ENCODE results near the gene PRRX1. TPM values are rescaled to one million over a fixed set of nuclear protein-coding genes. Genes with fewer than 3 reads are reported as not detected.

PRRX1 gene
- total and polyA plus RNA-seq, 2 of the 13 experiments (the other 11 are each of a cell fraction or from before 2014, with no cell fraction given), result not detected

DNA sequence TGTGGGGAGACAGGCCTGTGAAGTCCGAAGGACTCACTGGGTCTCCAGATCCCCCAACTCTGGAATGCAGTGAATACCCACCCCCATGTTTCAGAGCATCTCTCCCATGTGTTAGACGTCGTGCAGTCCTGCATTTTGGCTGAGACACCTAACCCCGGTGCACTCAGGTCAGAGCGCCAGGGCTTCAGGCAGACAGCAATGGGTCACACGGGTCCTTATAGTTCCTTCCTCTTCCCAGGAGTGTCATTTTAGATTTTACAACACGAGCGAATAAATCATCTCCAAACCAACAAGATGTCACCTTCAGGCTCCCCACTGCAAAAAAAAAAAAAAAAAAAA lies 5.1 kb downstream of the PRRX1 start:
- H3K36me3 ChIP-seq (replicated peaks in 1 of 2; ENCODE audit: control insufficient read depth in 1 of 2, insufficient read depth in 2 of 2, low read length in 2 of 2), result no peaks in the 10 kb centered on the region
- intact Hi-C loops (cut with micrococcal nuclease; ENCODE audit: unreplicated experiment) (no loop called here), in situ Hi-C loops (cut with HindIII; ENCODE audit: extremely low pct_ligation_motif_present, low pct_unique_long_range_greater_than_20kb) (no loop called here)
- no peak overlapping the region for H3K4me2 ChIP-seq (ENCODE audit: low read depth, low read length)
- no TSS peak for BruUV-seq (replicated peaks)
- H3K27me3 ChIP-seq (ENCODE audit: control insufficient read depth in 1 of 2, insufficient read depth in 2 of 2, low read length in 2 of 2), result peaks cover 3 to 64% of the 10 kb centered on the region in 2 experiments; a peak in 4 of 5 replicates
- no peak for ATAC-seq
- no peaks in the 10 kb centered on the region for H4K20me1 ChIP-seq (ENCODE audit: insufficient read depth, low read length)
- no peak overlapping the region for H3K9ac ChIP-seq (ENCODE audit: insufficient read depth, low read depth, low read length)
- H3K4me1 ChIP-seq (ENCODE audit: insufficient read depth, low read length), result no peaks in the 10 kb centered on the region
- TF ChIP-seq ZNF747 (CRISPR knock-in tag; IDR thresholded peaks at IDR 0.05; ENCODE audit: borderline replicate concordance) (no peak), ZNF329 (CRISPR knock-in tag; IDR thresholded peaks at IDR 0.05; ENCODE audit: low read depth) (no peak)
- CTCF ChIA-PET (ENCODE audit: low intra/inter-chr PET ratio, low total read pairs), result no interaction called here
- FAIRE-seq, result no peak
- no peaks in the 10 kb centered on the region for H3K79me2 ChIP-seq (ENCODE audit: insufficient read depth, low read length)
- POLR2A ChIA-PET, result no interaction called here
- H3K27ac ChIP-seq (ENCODE audit: extremely low read length, insufficient read depth, low read length), result no peak overlapping the region
- DNase-seq (ENCODE audit: low spot score), result no peak
- H3K4me3 ChIP-seq (replicated peaks in 1 of 3; ENCODE audit: insufficient read depth in 1 of 3, low read depth in 2 of 3, low read length in 3 of 3), result no peak overlapping the region
- 20% methylated on average over 8 of the region's 8 CpGs for WGBS (ENCODE audit: low lambda C conversion rate)
- H3K9me3 ChIP-seq (ENCODE audit: low read length), result no peaks in the 10 kb centered on the region
- no peak overlapping the region for H2AFZ ChIP-seq (ENCODE audit: low read length)

DNA sequence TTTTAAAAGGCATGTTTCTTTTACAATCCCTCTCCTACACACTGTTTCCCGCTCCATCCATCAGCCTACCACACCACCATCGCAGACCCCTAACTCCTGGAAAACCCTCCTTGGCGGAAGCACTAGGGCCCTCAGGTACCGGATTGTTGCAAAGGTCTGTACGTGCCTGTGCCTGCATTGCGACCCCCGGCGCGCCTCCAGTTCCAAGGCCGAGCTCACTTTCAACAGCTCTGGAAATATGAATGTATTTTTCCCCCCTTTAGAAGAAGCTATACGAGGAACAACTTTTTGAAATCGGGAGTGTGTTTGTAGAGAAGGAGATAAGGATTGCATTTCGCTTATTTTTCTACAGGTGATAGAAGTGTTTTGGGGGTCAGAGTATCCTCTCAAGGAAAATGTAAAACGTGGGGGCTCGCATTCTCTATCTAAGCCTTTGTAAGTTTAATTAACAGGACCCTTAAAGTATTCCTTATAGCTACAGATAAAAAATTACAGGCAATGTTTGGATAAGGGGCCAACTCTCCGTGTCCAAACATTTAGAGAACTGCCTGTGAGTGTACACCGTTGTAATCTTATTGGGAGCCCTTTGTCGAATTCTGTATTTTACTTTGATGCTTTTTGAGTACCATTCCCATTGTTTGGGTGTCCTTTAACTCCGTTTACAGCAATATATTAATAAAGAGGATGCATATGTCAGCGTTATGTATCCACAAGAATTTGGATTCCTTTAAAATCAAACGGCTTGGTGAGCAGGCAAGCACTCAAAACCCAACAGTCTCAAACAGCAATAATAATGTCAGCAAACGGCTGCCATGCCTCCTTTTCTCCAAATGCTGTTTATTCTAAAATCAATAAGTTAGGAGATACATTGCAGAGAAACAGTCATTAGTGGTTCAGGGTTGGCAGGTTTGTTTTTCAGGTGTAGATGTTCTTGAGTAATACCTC lies 5.9 kb downstream of the PRRX1 start:
- WGBS (ENCODE audit: low lambda C conversion rate), result 32% methylated on average over 22 of the region's 22 CpGs
- FAIRE-seq (no peak), DNase-seq (ENCODE audit: low spot score) (no peak), ATAC-seq (no peak)
- H3K27me3 ChIP-seq (ENCODE audit: control insufficient read depth in 1 of 2, insufficient read depth in 2 of 2, low read length in 2 of 2), result peaks cover 1 to 56% of the 10 kb centered on the region in 2 experiments; a peak in 4 of 5 replicates
- CTCF ChIA-PET (ENCODE audit: low intra/inter-chr PET ratio, low total read pairs), result no interaction called here
- no peaks in the 10 kb centered on the region for H3K9me3 ChIP-seq (ENCODE audit: low read length)
- no peak overlapping the region for H3K4me3 ChIP-seq (replicated peaks in 1 of 3; ENCODE audit: insufficient read depth in 1 of 3, low read depth in 2 of 3, low read length in 3 of 3)
- no peak overlapping the region for H3K9ac ChIP-seq (ENCODE audit: insufficient read depth, low read depth, low read length)
- no peaks in the 10 kb centered on the region for H3K79me2 ChIP-seq (ENCODE audit: insufficient read depth, low read length)
- H4K20me1 ChIP-seq (ENCODE audit: insufficient read depth, low read length), result no peaks in the 10 kb centered on the region
- BruUV-seq (replicated peaks), result no TSS peak
- intact Hi-C loops (cut with micrococcal nuclease; ENCODE audit: unreplicated experiment) (no loop called here), in situ Hi-C loops (cut with HindIII; ENCODE audit: extremely low pct_ligation_motif_present, low pct_unique_long_range_greater_than_20kb) (no loop called here)
- H3K36me3 ChIP-seq (replicated peaks in 1 of 2; ENCODE audit: control insufficient read depth in 1 of 2, insufficient read depth in 2 of 2, low read length in 2 of 2), result no peaks in the 10 kb centered on the region
- POLR2A ChIA-PET, result no interaction called here
- no peaks in the 10 kb centered on the region for H3K4me1 ChIP-seq (ENCODE audit: insufficient read depth, low read length)
- no peak overlapping the region for H2AFZ ChIP-seq (ENCODE audit: low read length)
- TF ChIP-seq MZF1 (CRISPR knock-in tag; IDR thresholded peaks at IDR 0.05; ENCODE audit: borderline replicate concordance) (no peak), RBAK (CRISPR knock-in tag; IDR thresholded peaks at IDR 0.05) (no peak)
- TF ChIP-seq, protein P1, sequence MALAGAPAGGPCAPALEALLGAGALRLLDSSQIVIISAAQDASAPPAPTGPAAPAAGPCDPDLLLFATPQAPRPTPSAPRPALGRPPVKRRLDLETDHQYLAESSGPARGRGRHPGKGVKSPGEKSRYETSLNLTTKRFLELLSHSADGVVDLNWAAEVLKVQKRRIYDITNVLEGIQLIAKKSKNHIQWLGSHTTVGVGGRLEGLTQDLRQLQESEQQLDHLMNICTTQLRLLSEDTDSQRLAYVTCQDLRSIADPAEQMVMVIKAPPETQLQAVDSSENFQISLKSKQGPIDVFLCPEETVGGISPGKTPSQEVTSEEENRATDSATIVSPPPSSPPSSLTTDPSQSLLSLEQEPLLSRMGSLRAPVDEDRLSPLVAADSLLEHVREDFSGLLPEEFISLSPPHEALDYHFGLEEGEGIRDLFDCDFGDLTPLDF (CRISPR knock-in tag; IDR thresholded peaks at IDR 0.05), result no peak
- TF ChIP-seq, protein P2, sequence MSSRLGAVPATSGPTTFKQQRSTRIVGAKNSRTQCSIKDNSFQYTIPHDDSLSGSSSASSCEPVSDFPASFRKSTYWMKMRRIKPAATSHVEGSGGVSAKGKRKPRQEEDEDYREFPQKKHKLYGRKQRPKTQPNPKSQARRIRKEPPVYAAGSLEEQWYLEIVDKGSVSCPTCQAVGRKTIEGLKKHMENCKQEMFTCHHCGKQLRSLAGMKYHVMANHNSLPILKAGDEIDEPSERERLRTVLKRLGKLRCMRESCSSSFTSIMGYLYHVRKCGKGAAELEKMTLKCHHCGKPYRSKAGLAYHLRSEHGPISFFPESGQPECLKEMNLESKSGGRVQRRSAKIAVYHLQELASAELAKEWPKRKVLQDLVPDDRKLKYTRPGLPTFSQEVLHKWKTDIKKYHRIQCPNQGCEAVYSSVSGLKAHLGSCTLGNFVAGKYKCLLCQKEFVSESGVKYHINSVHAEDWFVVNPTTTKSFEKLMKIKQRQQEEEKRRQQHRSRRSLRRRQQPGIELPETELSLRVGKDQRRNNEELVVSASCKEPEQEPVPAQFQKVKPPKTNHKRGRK (CRISPR knock-in tag; IDR thresholded peaks at IDR 0.05), result no peak
- no peak overlapping the region for H3K4me2 ChIP-seq (ENCODE audit: low read depth, low read length)
- no peak overlapping the region for H3K27ac ChIP-seq (ENCODE audit: extremely low read length, insufficient read depth, low read length)

All from HepG2 (cell line).